Activated CD8-positive, alpha-beta memory T cell treated with anti-CD3 and anti-CD28 coated beads for 1 hour (primary cell): Measurements from ENCODE around the gene BORCS6.
A peak's percentile ranks its signal among the peaks of the same experiment; 100 is the strongest.

ENCODE experiments used
- DNase-seq, 2 donors: peaks; one replicate each; pipeline ENCODE4 v3.0.0-alpha.2; 2020; ENCODE audit warnings: low read depth in 1 of 2; ENCODE audit errors: extremely low read depth in 1 of 2

BORCS6 gene

DNA sequence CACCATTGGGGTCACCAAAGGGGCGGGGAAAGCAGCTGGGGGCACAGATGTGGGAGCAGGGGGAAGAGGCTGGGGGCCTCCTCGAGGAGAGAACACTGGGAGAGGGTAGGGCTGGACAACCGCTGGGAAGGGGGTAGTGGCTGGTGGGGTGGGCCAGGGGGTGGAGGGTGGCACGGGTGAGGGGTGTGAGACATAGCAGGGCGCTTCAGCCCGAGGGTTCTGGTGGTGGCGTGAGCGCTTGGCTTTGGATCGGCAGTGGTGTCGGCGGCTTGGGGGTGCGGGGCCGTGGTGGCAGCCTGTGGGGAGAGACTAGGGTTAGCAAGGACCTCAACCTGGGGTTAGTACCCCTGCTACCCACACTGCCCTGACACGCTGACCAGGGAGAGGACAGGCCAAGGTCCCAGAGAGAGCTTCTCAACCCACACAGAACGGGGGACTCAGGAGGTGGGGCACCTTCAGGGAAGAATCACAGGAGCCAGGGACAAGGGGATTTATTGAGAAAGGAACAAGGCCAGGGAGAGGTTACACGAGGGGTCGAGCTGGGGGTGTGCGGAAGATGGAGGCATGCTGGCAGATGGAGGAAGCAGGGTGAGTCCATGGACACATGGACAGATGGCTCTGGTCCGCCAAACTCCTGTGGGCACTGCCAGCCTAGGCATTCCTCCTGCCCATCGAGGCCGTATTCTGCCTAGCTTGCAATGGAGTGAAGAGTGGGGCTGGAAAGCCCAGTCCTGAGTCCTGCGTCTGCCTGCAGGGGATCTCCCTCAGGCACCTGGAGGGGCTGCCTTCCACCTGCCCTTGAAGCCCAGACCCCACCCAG, 46.2 kb downstream of the BORCS6 start:
- no peak for DNase-seq

DNA sequence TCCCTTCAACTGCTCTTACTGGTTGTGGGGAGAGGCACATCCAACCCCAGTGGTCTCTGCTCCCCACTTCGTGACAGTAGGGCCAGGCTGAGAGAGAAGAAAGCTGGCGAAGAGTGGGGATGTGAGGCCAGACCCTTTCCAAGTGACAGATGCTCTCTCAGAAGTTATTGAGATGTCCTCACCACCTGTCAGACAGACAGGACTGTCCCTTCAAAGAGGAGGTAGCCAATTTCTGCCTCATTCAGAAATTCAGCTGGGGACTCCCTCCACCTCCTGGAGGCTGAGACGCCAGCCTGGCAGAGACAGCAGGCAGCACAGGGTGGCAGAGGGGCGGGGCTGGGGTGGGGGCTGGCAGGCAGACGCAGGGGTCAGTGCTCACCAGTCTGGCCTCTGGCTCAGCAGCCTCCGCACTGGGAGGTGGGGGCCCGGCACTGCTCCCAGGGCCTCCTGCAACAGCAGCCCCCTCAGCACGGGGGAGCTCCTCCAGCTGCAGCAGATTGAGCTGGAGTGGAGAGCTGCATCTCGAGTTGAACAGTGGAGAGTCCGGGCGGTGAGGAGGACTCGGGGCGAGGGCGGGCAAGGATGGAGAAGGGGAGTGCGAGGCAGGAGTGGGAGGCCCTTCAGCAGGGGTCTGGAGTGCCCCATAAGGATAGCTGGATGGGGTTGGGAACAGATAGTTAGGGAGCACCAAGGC, 46.9 kb downstream of the BORCS6 start:
- no peak for DNase-seq

DNA sequence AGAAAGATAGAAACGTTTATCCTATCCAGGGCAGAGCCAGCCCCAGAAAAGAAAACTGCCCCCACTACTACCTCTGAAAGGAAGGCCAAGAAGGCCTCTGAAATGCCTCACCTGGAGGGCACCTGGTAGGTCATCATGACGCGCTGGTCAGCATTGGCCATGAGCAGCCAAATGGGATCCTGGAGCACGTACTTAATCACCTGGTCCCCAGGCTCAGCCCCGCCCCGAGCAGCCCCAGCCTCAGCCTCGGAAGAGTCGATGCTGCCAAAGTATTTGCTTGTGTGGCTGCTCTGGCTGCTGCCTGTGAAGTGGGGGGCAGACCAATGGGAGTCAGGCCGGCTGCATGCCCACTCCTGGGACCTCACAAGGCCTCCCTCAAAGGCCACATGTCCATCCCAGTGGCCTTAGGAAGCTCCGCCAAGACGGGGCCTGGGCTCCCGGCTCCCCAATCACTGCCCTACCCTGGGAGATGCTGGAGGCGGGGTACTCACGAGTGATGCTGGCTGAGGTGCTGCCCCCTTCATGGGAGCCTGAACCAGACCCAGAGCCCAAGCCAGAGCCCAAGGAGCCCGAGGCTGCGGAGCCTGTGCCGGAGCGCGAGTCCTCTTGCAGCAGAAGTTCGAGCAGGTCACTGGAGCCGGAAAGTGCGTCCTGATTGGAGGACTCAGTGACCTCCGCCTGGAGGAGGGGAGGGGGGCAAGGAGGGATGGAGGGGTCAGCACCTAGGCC, 47.7 kb downstream of the BORCS6 start:
- DNase-seq, result no peak

- no peak for DNase-seq
These were observed 48.2 kb downstream of the BORCS6 start for GRCh38 chr17:8141741-8142140.

DNA sequence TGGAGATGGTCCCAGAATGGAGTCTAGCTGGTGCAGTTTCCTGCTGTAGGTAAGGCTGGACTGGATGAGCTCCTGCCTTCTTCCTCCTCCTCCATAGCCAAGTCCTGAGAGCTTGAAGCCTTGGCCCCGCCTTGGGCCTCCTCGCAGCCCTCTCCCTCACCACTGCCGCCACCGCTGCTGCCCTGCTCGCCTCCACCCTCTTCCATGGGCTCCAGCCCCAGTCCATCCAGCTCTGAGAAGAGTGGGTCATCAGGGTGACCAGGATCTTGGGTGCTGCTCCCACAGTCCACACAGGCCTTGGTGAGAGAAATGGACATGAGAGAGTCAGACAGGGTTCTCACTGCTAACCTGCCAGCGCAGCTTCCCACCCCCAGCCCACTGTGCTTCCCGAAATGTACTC, 48.9 kb downstream of the BORCS6 start:
- no peak for DNase-seq

- no peak for DNase-seq
These were observed 49.6 kb downstream of the BORCS6 start for GRCh38 chr17:8140065-8141029.

GRCh38 chr17:8138672-8139371, 51.2 kb downstream of the BORCS6 start:
- DNase-seq, result peak; percentile 84 to 90

- no peak for DNase-seq
These were observed 51.7 kb downstream of the BORCS6 start for GRCh38 chr17:8138374-8138671.
